ENCODE data around the gene TEAD1.

TEAD1 gene

DNA sequence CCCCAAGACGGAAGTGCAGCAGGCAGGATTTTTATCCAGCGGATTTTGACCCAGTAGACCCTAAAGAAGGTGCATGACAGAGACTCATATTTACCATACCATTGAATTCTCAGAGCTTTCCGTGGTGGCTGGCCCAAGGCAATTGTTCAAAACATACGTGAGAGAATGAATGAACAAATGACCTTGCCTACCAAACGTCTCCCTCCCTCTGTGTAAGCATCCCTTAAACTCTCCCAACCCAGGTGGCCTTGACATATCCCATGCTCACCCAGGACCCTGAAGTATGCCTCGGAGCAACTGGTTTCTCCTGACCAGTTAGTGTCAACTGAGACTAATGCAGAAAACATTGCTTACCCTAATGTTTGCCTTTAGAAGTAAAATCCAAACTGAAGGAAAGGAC lies 154.9 kb downstream of the TEAD1 start:
- H3K4me1 ChIP-seq (ENCODE audit: insufficient read depth, low read length), result peaks cover 74% of the 10 kb centered on the region
- peak overlapping the region; percentile 58 for H3K9ac ChIP-seq (ENCODE audit: low read depth, low read length)
- peak overlapping the region; percentile 50 for H3K4me3 ChIP-seq (ENCODE audit: low read length)
- H3K27me3 ChIP-seq (ENCODE audit: insufficient read depth, low read length), result no peaks in the 10 kb centered on the region
- WGBS, result 48% methylated on average over 6 of the region's 6 CpGs
- no peaks in the 10 kb centered on the region for H3K9me3 ChIP-seq (ENCODE audit: insufficient read depth, low read depth, low read length)
- H3K36me3 ChIP-seq (ENCODE audit: insufficient read depth, low read length), result no peaks in the 10 kb centered on the region
- peak overlapping the region; percentile 75; the same call in 1 of the 2 replicates for H3K27ac ChIP-seq (ENCODE audit: low read depth, low read length)

GRCh38 chr11:12829540-12830314 lies 155.5 kb downstream of the TEAD1 start:
- Histone ChIP-seq H3K4me3 (ENCODE audit: low read length) (peak overlapping the region; percentile 50; the same call in 1 of the 2 replicates), H3K9ac (ENCODE audit: low read depth, low read length) (no peak overlapping the region), H3K27me3 (ENCODE audit: insufficient read depth, low read length) (no peaks in the 10 kb centered on the region), H3K27ac (ENCODE audit: low read depth, low read length) (peak overlapping the region; percentile 75; the same call in 1 of the 2 replicates), H3K9me3 (ENCODE audit: insufficient read depth, low read depth, low read length) (no peaks in the 10 kb centered on the region), H3K4me1 (ENCODE audit: insufficient read depth, low read length) (peaks cover 70% of the 10 kb centered on the region), H3K36me3 (ENCODE audit: insufficient read depth, low read length) (no peaks in the 10 kb centered on the region)
- WGBS, result 72% methylated on average over 2 of the region's 2 CpGs

- peaks cover 51% of the 10 kb centered on the region for H3K4me1 ChIP-seq (ENCODE audit: insufficient read depth, low read length)
- H3K27me3 ChIP-seq (ENCODE audit: insufficient read depth, low read length), result no peaks in the 10 kb centered on the region
- H3K27ac ChIP-seq (ENCODE audit: low read depth, low read length), result no peak overlapping the region
- H3K4me3 ChIP-seq (ENCODE audit: low read length), result no peak overlapping the region
- no peaks in the 10 kb centered on the region for H3K36me3 ChIP-seq (ENCODE audit: insufficient read depth, low read length)
- 82% methylated on average over 3 of the region's 5 CpGs for WGBS
- H3K9ac ChIP-seq (ENCODE audit: low read depth, low read length), result no peak overlapping the region
- no peaks in the 10 kb centered on the region for H3K9me3 ChIP-seq (ENCODE audit: insufficient read depth, low read depth, low read length)
Observed at GRCh38 chr11:12831471-12832202, 157.4 kb downstream of the TEAD1 start.

DNA sequence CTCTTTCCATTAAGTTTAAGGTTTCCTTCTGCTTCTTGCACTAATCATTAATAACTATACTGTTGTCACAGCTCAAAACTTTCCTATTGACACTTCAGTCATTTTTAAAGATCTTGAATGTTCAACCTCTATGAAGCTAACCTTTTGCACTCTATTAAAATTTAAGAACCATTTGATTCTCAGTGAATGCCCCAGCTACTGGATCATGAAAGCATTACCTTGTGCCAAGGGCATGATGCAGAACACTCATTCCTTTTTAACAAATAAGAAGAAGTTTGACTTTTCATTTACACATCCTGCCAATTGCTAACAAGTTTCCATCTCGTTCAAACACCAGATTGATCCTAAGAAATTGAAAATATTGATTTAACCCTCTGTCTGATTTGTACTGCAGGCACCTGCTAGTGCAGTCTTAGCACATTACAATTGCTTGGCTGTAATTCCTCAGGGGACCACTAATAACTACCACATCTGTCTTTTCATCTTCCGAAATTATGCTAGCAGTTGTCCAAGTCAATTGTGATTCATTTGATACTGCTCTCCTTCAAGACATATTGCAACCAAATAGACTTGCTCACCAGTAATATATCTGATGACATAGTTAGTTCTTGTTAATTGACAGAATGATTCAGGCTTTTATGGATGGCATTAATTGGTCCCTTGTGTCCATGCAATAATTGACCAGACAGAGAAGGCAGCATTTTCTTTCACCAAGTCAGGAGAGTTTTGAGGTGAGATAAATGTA lies 158.4 kb downstream of the TEAD1 start:
- H3K27me3 ChIP-seq (ENCODE audit: insufficient read depth, low read length), result no peaks in the 10 kb centered on the region
- H3K36me3 ChIP-seq (ENCODE audit: insufficient read depth, low read length), result no peaks in the 10 kb centered on the region
- no peak overlapping the region for H3K9ac ChIP-seq (ENCODE audit: low read depth, low read length)
- 95% methylated on average over 2 of the region's 2 CpGs for WGBS
- H3K9me3 ChIP-seq (ENCODE audit: insufficient read depth, low read depth, low read length), result no peaks in the 10 kb centered on the region
- peaks cover 40% of the 10 kb centered on the region for H3K4me1 ChIP-seq (ENCODE audit: insufficient read depth, low read length)
- no peak overlapping the region for H3K27ac ChIP-seq (ENCODE audit: low read depth, low read length)
- H3K4me3 ChIP-seq (ENCODE audit: low read length), result no peak overlapping the region

DNA sequence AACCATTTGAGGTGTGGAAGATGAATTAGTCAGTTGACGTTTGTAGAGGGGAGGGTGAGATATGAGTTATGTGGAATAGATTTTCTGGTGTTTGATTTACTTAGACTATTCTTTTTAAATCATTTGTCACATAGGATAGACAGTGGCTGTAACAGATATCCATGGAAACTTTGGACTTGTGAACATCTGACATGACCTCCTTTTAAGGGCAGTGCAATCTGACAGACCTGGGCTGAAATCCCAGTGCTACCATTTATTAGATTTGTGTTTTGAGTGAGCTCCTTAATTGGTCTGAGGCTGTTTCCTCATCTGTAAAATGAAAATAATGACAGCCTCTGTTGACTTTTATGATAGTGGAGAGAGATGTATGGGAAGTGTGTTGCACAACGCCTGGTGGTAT lies 159.9 kb downstream of the TEAD1 start:
- WGBS, result 95% methylated on average over 2 of the region's 2 CpGs

DNA sequence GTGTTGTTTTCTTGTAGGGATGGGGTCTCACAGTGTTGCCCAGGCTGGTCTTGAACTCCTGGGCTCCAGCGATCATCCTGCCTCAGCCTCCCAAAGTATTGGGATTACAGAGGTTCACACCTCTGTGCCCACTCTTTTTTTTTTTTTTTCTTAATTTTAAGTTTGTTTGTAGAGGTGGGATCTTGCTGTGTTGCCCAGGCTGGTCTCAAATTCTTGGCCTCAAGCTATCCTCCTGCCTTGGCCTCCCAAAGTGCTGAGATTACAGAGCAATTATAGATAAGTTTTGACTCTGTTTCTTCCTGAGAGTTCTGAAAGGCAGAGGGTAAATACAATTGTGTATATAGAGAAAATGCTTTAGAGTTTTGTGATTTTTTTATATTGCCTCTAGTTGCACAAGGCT lies 160.4 kb downstream of the TEAD1 start:
- WGBS, result 100% methylated on average over 1 of the region's 1 CpG
- no peaks in the 10 kb centered on the region for H3K9me3 ChIP-seq (ENCODE audit: insufficient read depth, low read depth, low read length)
- H3K36me3 ChIP-seq (ENCODE audit: insufficient read depth, low read length), result no peaks in the 10 kb centered on the region
- peaks cover 24% of the 10 kb centered on the region for H3K4me1 ChIP-seq (ENCODE audit: insufficient read depth, low read length)
- H3K4me3 ChIP-seq (ENCODE audit: low read length), result no peak overlapping the region
- no peak overlapping the region for H3K9ac ChIP-seq (ENCODE audit: low read depth, low read length)
- no peak overlapping the region for H3K27ac ChIP-seq (ENCODE audit: low read depth, low read length)
- H3K27me3 ChIP-seq (ENCODE audit: insufficient read depth, low read length), result no peaks in the 10 kb centered on the region

More for the DNA sequence above, 159.9 kb downstream of the TEAD1 start:
- H3K36me3 ChIP-seq (ENCODE audit: insufficient read depth, low read length), result no peaks in the 10 kb centered on the region
- H3K4me1 ChIP-seq (ENCODE audit: insufficient read depth, low read length), result peaks cover 28% of the 10 kb centered on the region
- no peaks in the 10 kb centered on the region for H3K27me3 ChIP-seq (ENCODE audit: insufficient read depth, low read length)
- H3K4me3 ChIP-seq (ENCODE audit: low read length), result no peak overlapping the region
- H3K9ac ChIP-seq (ENCODE audit: low read depth, low read length), result no peak overlapping the region
- H3K9me3 ChIP-seq (ENCODE audit: insufficient read depth, low read depth, low read length), result no peaks in the 10 kb centered on the region
- no peak overlapping the region for H3K27ac ChIP-seq (ENCODE audit: low read depth, low read length)

GRCh38 chr11:12835286-12835685 lies 161.1 kb downstream of the TEAD1 start:
- peaks cover 18% of the 10 kb centered on the region for H3K4me1 ChIP-seq (ENCODE audit: insufficient read depth, low read length)
- H3K9ac ChIP-seq (ENCODE audit: low read depth, low read length), result no peak overlapping the region
- no peaks in the 10 kb centered on the region for H3K36me3 ChIP-seq (ENCODE audit: insufficient read depth, low read length)
- no peak overlapping the region for H3K27ac ChIP-seq (ENCODE audit: low read depth, low read length)
- WGBS, result 90% methylated on average over 11 of the region's 11 CpGs
- H3K9me3 ChIP-seq (ENCODE audit: insufficient read depth, low read depth, low read length), result no peaks in the 10 kb centered on the region
- no peak overlapping the region for H3K4me3 ChIP-seq (ENCODE audit: low read length)
- no peaks in the 10 kb centered on the region for H3K27me3 ChIP-seq (ENCODE audit: insufficient read depth, low read length)

GRCh38 chr11:12838463-12839123 lies 164.4 kb downstream of the TEAD1 start:
- Histone ChIP-seq H3K27me3 (ENCODE audit: insufficient read depth, low read length) (no peaks in the 10 kb centered on the region), H3K9me3 (ENCODE audit: insufficient read depth, low read depth, low read length) (no peaks in the 10 kb centered on the region), H3K4me1 (ENCODE audit: insufficient read depth, low read length) (peaks cover 35% of the 10 kb centered on the region), H3K27ac (ENCODE audit: low read depth, low read length) (no peak overlapping the region), H3K4me3 (ENCODE audit: low read length) (no peak overlapping the region), H3K9ac (ENCODE audit: low read depth, low read length) (no peak overlapping the region), H3K36me3 (ENCODE audit: insufficient read depth, low read length) (no peaks in the 10 kb centered on the region)
- 93% methylated on average over 6 of the region's 6 CpGs for WGBS

DNA sequence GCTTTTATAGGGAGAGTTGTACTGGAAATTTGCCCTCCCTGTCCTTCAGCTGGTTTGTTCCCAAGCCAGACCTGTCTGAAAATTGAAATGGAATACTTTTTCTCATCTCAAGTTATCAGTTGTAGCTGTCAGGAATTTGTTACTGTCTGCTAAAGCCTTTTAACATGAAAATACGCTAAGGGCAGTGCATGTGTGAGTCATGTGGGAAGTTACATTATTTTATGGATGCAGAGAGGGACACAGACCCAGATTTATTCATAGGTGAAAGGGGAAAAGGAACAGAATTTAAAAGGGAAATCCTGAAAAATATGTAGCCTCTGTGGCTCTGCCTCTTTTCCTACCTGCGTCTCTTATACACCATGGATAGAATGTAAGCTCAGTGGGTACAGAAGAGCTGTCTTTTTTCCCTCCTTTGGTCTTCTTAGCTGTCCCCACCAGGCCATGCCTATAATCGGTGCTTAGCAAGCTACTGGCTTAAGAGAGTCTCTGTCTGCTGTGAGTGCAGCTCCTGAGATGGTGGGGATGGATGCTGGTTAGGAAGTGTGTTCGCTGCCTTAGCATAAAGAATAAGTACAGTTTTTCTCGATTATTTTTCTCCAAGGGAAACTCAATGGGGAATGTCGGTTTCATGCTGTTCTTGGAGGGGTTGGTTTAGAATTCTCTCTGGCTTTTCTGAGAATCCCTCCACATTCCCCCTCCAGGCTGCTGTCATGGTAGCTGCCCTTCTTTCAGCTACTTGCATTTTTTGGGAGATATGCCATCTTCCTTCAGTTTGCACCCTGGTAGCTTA lies 166.8 kb downstream of the TEAD1 start:
- Histone ChIP-seq H3K36me3 (ENCODE audit: insufficient read depth, low read length) (no peaks in the 10 kb centered on the region), H3K27ac (ENCODE audit: low read depth, low read length) (peak overlapping the region; percentile 54), H3K9me3 (ENCODE audit: insufficient read depth, low read depth, low read length) (no peaks in the 10 kb centered on the region), H3K4me3 (ENCODE audit: low read length) (no peak overlapping the region), H3K9ac (ENCODE audit: low read depth, low read length) (no peak overlapping the region), H3K27me3 (ENCODE audit: insufficient read depth, low read length) (no peaks in the 10 kb centered on the region), H3K4me1 (ENCODE audit: insufficient read depth, low read length) (peaks cover 58% of the 10 kb centered on the region)
- WGBS, result 67% methylated on average over 5 of the region's 6 CpGs

DNA sequence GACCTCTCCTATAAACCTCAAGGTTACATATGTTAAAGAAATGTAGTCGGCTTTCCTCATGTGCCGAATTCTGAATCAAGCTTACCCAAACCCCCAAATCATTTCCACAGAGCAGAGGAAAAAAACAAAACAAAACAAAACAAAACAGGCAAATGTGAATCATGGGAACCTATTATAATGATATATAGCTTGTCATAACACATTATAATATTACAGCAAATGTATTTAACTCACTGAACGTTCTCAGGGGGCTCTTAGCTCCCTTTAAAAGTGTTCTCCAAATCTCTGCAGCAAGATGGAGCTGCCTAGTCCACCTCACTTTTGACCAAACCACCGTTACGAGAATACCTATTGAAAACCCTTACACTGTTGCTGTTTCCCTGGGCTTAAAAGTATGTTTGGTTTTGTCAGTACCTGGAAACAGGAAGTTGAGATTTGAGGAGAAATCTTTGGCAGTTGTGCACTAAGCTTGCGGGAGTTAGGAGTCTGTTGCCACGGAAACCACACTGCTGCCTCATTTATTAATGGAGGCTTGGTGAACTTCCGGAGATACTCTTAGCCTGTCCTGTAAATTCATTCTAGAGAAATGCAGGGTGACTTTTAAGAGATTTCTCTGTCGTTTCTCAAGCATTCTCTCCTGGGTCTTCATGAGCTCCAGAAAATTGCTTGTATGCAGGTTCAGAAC lies 167.9 kb downstream of the TEAD1 start:
- Histone ChIP-seq H3K27ac (ENCODE audit: low read depth, low read length) (peak overlapping the region; percentile 54), H3K9ac (ENCODE audit: low read depth, low read length) (no peak overlapping the region)
- 63% methylated on average over 9 of the region's 9 CpGs for WGBS

More for the DNA sequence above, 167.9 kb downstream of the TEAD1 start:
- Histone ChIP-seq H3K9me3 (ENCODE audit: insufficient read depth, low read depth, low read length) (no peaks in the 10 kb centered on the region), H3K4me3 (ENCODE audit: low read length) (no peak overlapping the region), H3K4me1 (ENCODE audit: insufficient read depth, low read length) (peaks cover 69% of the 10 kb centered on the region), H3K27me3 (ENCODE audit: insufficient read depth, low read length) (no peaks in the 10 kb centered on the region), H3K36me3 (ENCODE audit: insufficient read depth, low read length) (no peaks in the 10 kb centered on the region)

All from HUES64 (cell line).